Keratinocyte (primary cell): Measurements from ENCODE around the gene LSP1. TPM values are rescaled to one million over a fixed set of nuclear protein-coding genes. Genes with fewer than 3 reads are reported as not detected.

ENCODE experiments used
- DNase-seq: peaks from one replicate; pipeline ENCODE4 v3.0.0-alpha.2; 2011; ENCODE audit warnings: low read depth, missing footprints, low spot score
- FAIRE-seq: peaks from 2 replicates; lab custom pipeline; 2011; peaks lifted over from hg19 to GRCh38; lab: Jason Lieb, UNC
- H2AFZ ChIP-seq: 2 replicates; pipeline ENCODE4 v1.6.0; 2012; ENCODE audit warnings: low read length, control low read depth, inconsistent platforms; ENCODE audit not compliant: control insufficient read depth
- H3K27ac ChIP-seq: 2 replicates; pipeline ENCODE4 v1.5.1; 2011; ENCODE audit warnings: low read length; ENCODE audit not compliant: control insufficient read depth, insufficient read depth
- H3K27me3 ChIP-seq: 3 replicates; pipeline ENCODE4 v1.6.0; 2011; ENCODE audit warnings: low read length; ENCODE audit not compliant: control insufficient read depth, insufficient read depth; ENCODE audit errors: extremely low read depth
- H3K36me3 ChIP-seq, 2 experiments: 2 replicates in 1 of 2; 3 replicates in 1 of 2; pipeline ENCODE4 v1.5.1; 2011; ENCODE audit warnings: low read length in 2 of 2, mild to moderate bottlenecking in 1 of 2; ENCODE audit not compliant: control insufficient read depth in 2 of 2, insufficient read depth in 2 of 2; ENCODE audit errors: extremely low read depth in 1 of 2
- H3K4me1 ChIP-seq: 3 replicates; pipeline ENCODE4 v1.5.1; 2011; ENCODE audit warnings: low read length; ENCODE audit not compliant: control insufficient read depth, insufficient read depth; ENCODE audit errors: extremely low read depth
- H3K4me2 ChIP-seq: 3 replicates; pipeline ENCODE4 v1.6.0; 2011; ENCODE audit warnings: low read depth, low read length; ENCODE audit not compliant: control insufficient read depth, insufficient read depth; ENCODE audit errors: extremely low read depth
- H3K4me3 ChIP-seq, 3 experiments: fragments of 200-600 bp in 1 of 3; sonication (generic) in 1 of 3; 2 replicates in 2 of 3; 3 replicates in 1 of 3; pipeline ENCODE4 v1.5.1; 2011 to 2016; ENCODE audit warnings: low read length in 3 of 3, mild to moderate bottlenecking in 3 of 3, control low read depth in 2 of 3, inconsistent platforms in 1 of 3, low read depth in 1 of 3, mixed read lengths in 1 of 3, mixed run types in 1 of 3, moderate library complexity in 1 of 3; ENCODE audit not compliant: control insufficient read depth in 2 of 3, insufficient read depth in 2 of 3; ENCODE audit errors: extremely low read depth in 1 of 3
- H3K79me2 ChIP-seq: 2 replicates; pipeline ENCODE4 v1.6.0; 2012; ENCODE audit warnings: low read length; ENCODE audit not compliant: control insufficient read depth, insufficient read depth
- H3K9ac ChIP-seq: 3 replicates; pipeline ENCODE4 v1.6.0; 2011; ENCODE audit warnings: low read length; ENCODE audit not compliant: control insufficient read depth, insufficient read depth; ENCODE audit errors: extremely low read depth
- H3K9me1 ChIP-seq: 3 replicates; pipeline ENCODE4 v1.6.0; 2011; ENCODE audit warnings: low read length; ENCODE audit not compliant: control insufficient read depth, insufficient read depth; ENCODE audit errors: extremely low read depth
- H3K9me3 ChIP-seq: 2 replicates; pipeline ENCODE4 v1.5.1; 2012; ENCODE audit warnings: low read depth, low read length; ENCODE audit not compliant: control insufficient read depth
- H4K20me1 ChIP-seq: 3 replicates; pipeline ENCODE4 v1.6.0; 2011; ENCODE audit warnings: low read length; ENCODE audit not compliant: control insufficient read depth, insufficient read depth; ENCODE audit errors: extremely low read depth
- EZH2 ChIP-seq: IDR thresholded peaks from one replicate; pipeline ENCODE4 v1.6.1; 2012; ENCODE audit warnings: inconsistent platforms, mild to moderate bottlenecking, low read length, moderate library complexity
- dilution Hi-C: fragments of 300-500 bp; cut with MboI; formaldehyde crosslinking; loops from one replicate; pipeline ENCODE4 v1.7.0; 2020; ENCODE audit warnings: low sequenced_read_pairs; ENCODE audit not compliant: extremely low pct_ligation_motif_present
- polyA plus RNA-seq, 5 experiments: library from polyadenylated mRNA; depleted of rRNA in 3 of 5; stranded (reverse) in 3 of 5; stranded (forward) in 1 of 5; unstranded in 1 of 5; fragments of >200 nt; gene quantifications; 1 replicate in 1 of 5; 2 replicates in 3 of 5; 3 replicates in 1 of 5; pipeline versions ENCODE4 v1.2.1 to v1.2.3, GENCODE V29; 2011 to 2012; ENCODE audit warnings: missing spikeins in 2 of 5, low read depth in 1 of 5, low replicate concordance in 1 of 5
- TF ChIP-seq, protein P1 (sequence below), 3 experiments: IDR thresholded peaks in 1 of 3; conservative IDR thresholded peaks in 1 of 3; optimal IDR thresholded peaks in 1 of 3; 2 replicates in 2 of 3; 3 replicates in 1 of 3; pipeline versions ENCODE3 to v1.5.1; 2011; ENCODE audit warnings: low read length in 3 of 3, mild to moderate bottlenecking in 3 of 3, moderate library complexity in 2 of 3, control low read depth in 1 of 3, inconsistent platforms in 1 of 3; ENCODE audit not compliant: insufficient read depth in 2 of 3; ENCODE audit errors: extremely low read depth in 1 of 3

Gene LSP1
- polyA plus RNA-seq, 1 donor (not counting 4 experiments of a cell fraction or from before 2014, with no cell fraction given) = 0.94 TPM

DNA sequence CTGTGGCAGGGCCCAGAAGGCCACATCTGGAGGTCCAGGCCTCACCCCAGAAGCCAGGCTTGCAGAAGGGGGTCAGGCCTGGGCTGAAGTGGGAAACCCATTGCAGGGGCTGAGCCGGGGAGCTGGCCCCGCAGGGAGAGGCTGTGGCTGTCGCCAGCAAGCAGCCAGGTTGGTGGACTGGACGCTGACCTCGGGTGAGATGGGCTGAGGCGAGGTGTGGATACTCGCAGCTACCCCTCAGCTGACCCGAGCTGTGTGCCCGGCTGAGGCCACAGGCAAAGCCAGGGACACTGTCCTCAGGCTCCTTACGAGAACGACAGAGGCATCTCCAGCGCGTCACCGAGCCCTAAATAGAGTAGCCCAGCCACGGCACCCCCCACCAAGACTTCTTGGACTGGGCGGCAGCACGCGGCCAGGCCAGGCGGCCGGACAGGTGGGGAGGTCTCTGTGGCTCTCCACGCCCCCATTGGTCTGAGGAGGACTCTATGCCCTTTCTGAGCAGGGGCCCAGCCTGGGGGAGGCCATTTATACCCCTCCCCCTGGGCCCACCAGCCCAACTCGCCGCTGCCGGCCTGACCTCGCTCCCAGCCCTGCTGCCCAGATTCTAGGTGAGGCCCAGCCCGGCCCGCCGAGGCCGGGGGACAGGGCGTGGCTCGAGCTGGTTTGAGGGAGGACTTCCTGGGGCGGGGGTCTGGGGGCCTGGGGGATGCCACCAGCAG lies 14.3 kb upstream of the LSP1 start, which contains the start of gene TNNI2:
Gene TNNI2, plus strand, starts transcription at position 556 of the 719 bp plus-strand sequence. CDS start 716 bp downstream, outside the sequence.
- no peak within 1 kb of the TSS for H3K4me3 ChIP-seq

DNA sequence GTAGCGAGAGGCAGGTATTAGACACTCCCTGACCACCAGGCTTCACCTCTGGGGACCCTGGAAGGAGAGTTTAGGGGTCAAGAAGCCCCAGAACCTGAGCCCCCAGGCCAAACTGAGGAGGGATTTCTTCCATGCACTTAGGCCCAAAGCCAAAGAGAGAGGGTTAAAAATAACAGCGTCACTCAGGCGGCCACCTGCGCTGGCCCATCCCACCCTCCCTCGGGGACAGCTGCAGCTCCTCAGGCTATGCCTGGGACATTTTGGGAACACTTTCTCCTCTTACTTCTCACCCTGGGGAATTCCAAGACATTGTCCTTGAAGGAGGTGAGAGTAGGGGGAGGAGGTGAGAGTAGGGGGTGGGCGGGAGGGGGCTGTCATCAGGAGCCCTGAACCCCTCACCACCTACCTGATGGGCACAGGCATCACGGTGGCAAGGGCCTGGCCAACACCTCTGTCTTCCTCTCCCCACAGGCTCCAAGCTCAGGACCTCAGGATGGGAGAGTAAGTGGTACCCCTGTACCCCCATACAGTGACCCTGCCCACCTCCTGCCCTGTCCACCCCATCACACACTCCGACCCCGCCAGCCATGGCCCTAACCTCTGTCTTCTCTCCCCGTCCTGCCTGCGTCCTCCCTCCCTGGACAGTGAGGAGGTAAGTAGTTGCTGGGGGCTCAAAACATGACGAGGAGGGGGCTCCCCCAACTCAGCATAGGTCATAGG lies 13.5 kb upstream of the LSP1 start:
- H3K27ac ChIP-seq = no peak overlapping the region
- dilution Hi-C loops = no loop called here
- FAIRE-seq = no peak

More for the DNA sequence above, 14.3 kb upstream of the LSP1 start, which contains the start of gene TNNI2:
- no peaks in the 10 kb centered on the region for H3K36me3 ChIP-seq
- H2AFZ ChIP-seq = no peak within 1 kb of the TSS
- H3K4me1 ChIP-seq = peaks cover 59% of the 10 kb centered on the region
- dilution Hi-C loops = no loop called here
- H4K20me1 ChIP-seq = no peaks in the 10 kb centered on the region
- no peaks in the 10 kb centered on the region for H3K9me3 ChIP-seq
- no peaks in the 10 kb centered on the region for H3K27me3 ChIP-seq
- H3K79me2 ChIP-seq = peaks cover 23% of the 10 kb centered on the region
- no peak for TF ChIP-seq EZH2
- TF ChIP-seq, protein P1, sequence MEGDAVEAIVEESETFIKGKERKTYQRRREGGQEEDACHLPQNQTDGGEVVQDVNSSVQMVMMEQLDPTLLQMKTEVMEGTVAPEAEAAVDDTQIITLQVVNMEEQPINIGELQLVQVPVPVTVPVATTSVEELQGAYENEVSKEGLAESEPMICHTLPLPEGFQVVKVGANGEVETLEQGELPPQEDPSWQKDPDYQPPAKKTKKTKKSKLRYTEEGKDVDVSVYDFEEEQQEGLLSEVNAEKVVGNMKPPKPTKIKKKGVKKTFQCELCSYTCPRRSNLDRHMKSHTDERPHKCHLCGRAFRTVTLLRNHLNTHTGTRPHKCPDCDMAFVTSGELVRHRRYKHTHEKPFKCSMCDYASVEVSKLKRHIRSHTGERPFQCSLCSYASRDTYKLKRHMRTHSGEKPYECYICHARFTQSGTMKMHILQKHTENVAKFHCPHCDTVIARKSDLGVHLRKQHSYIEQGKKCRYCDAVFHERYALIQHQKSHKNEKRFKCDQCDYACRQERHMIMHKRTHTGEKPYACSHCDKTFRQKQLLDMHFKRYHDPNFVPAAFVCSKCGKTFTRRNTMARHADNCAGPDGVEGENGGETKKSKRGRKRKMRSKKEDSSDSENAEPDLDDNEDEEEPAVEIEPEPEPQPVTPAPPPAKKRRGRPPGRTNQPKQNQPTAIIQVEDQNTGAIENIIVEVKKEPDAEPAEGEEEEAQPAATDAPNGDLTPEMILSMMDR (optimal IDR thresholded peaks at IDR 0.05 in 1 of 3, IDR thresholded peaks at IDR 0.05 in 1 of 3, conservative IDR thresholded peaks at IDR 0.05 in 1 of 3; ENCODE audit: extremely low read depth in 1 of 3, insufficient read depth in 2 of 3, low read length in 3 of 3) = no peak
- FAIRE-seq (no peak), DNase-seq (no peak)
- H3K9me1 ChIP-seq = no peaks in the 10 kb centered on the region
- no peak within 1 kb of the TSS for H3K27ac ChIP-seq
- H3K4me2 ChIP-seq = peak within 1 kb of the TSS; percentile 94
- no peak within 1 kb of the TSS for H3K9ac ChIP-seq

More for the DNA sequence above, 13.5 kb upstream of the LSP1 start:
- Histone ChIP-seq H3K9ac (no peak overlapping the region), H3K27me3 (no peaks in the 10 kb centered on the region), H3K9me3 (no peaks in the 10 kb centered on the region), H3K36me3 (no peaks in the 10 kb centered on the region), H3K79me2 (peaks cover 23% of the 10 kb centered on the region), H3K4me1 (peaks cover 59% of the 10 kb centered on the region), H3K4me2 (no peak overlapping the region), H3K4me3 (no peak overlapping the region), H2AFZ (no peak overlapping the region), H3K9me1 (no peaks in the 10 kb centered on the region), H4K20me1 (no peaks in the 10 kb centered on the region)
- TF ChIP-seq EZH2 = no peak
- TF ChIP-seq, protein P1 (optimal IDR thresholded peaks at IDR 0.05 in 1 of 3, IDR thresholded peaks at IDR 0.05 in 1 of 3, conservative IDR thresholded peaks at IDR 0.05 in 1 of 3; ENCODE audit: extremely low read depth in 1 of 3, insufficient read depth in 2 of 3, low read length in 3 of 3) = no peak
- DNase-seq = no peak
